HG03280 (cell line): Measurements from ENCODE around the gene ODF2.

Experiments
- ATAC-seq: cut with Tn5 transposase; IDR thresholded peaks from one replicate; pipeline ENCODE4 v1.9.1; 2021; ENCODE audit warnings: mild to moderate bottlenecking, moderate library complexity; ENCODE audit not compliant: unreplicated experiment

Gene ODF2

GRCh38 chr9:128526720-128527119 lies 70.9 kb downstream of the ODF2 start:
- ATAC-seq = no peak

GRCh38 chr9:128528445-128529160 lies 72.8 kb downstream of the ODF2 start:
- ATAC-seq = no peak

GRCh38 chr9:128529191-128529590 lies 73.4 kb downstream of the ODF2 start:
- no peak for ATAC-seq

- ATAC-seq = no peak
These were observed 76.8 kb downstream of the ODF2 start for GRCh38 chr9:128532581-128532980.

GRCh38 chr9:128540634-128541360 lies 85.0 kb downstream of the ODF2 start:
- ATAC-seq = no peak

- no peak for ATAC-seq
These were observed 90.7 kb downstream of the ODF2 start for GRCh38 chr9:128546504-128546903.

- ATAC-seq = no peak
These were observed 93.1 kb downstream of the ODF2 start for GRCh38 chr9:128548876-128549275.

GRCh38 chr9:128550226-128550625 lies 94.4 kb downstream of the ODF2 start:
- no peak for ATAC-seq
